Activated CD4-positive, alpha-beta T cell treated with anti-CD3 and anti-CD28 coated beads for 1 hour (primary cell): Measurements from ENCODE around the gene GNAS-AS1.

Experiments used
- DNase-seq: peaks from one replicate; pipeline ENCODE4 v3.0.0-alpha.2; 2020

The GNAS-AS1 gene

GRCh38 chr20:58854638-58855471, 4.2 kb upstream of the GNAS-AS1 start:
- DNase-seq: no peak

GRCh38 chr20:58853976-58854637, 3.4 kb upstream of the GNAS-AS1 start:
- DNase-seq: no peak

- DNase-seq: no peak
Measured at GRCh38 chr20:58853466-58853865, 2.8 kb upstream of the GNAS-AS1 start.

- no peak for DNase-seq
Measured at GRCh38 chr20:58852543-58853271, 2.0 kb upstream of the GNAS-AS1 start, which contains the start of gene GNAS. Gene GNAS (plus strand): TSS chr20:58852716.

GRCh38 chr20:58851969-58852458, 1.3 kb upstream of the GNAS-AS1 start:
- no peak for DNase-seq

- no peak for DNase-seq
Measured at GRCh38 chr20:58851221-58851968, 693 bp upstream of the GNAS-AS1 start.

GRCh38 chr20:58847463-58847862, 3.2 kb downstream of the GNAS-AS1 start:
- no peak for DNase-seq

GRCh38 chr20:58845706-58846105, 5.0 kb downstream of the GNAS-AS1 start:
- DNase-seq: no peak

- DNase-seq: no peak
Measured at GRCh38 chr20:58843128-58843556, 7.6 kb downstream of the GNAS-AS1 start.

- DNase-seq: no peak
Measured at GRCh38 chr20:58842276-58842675, 8.4 kb downstream of the GNAS-AS1 start.

GRCh38 chr20:58841539-58842264, 9.0 kb downstream of the GNAS-AS1 start:
- DNase-seq: no peak

GRCh38 chr20:58840816-58841538, 9.7 kb downstream of the GNAS-AS1 start:
- DNase-seq: no peak

- no peak for DNase-seq
Measured at GRCh38 chr20:58839991-58840747, 10.5 kb downstream of the GNAS-AS1 start.

- DNase-seq: peak; percentile 34
Measured at GRCh38 chr20:58839474-58839874, 11.2 kb downstream of the GNAS-AS1 start.

GRCh38 chr20:58838174-58838573, 12.5 kb downstream of the GNAS-AS1 start:
- DNase-seq: no peak

- no peak for DNase-seq
Measured at GRCh38 chr20:58837717-58838116, 13.0 kb downstream of the GNAS-AS1 start.

- DNase-seq: no peak
Measured at GRCh38 chr20:58836616-58837204, 14.0 kb downstream of the GNAS-AS1 start.

GRCh38 chr20:58835231-58835630, 15.5 kb downstream of the GNAS-AS1 start:
- DNase-seq: no peak

GRCh38 chr20:58833921-58834320, 16.8 kb downstream of the GNAS-AS1 start:
- no peak for DNase-seq

GRCh38 chr20:58832457-58832856, 18.2 kb downstream of the GNAS-AS1 start:
- DNase-seq: no peak
